T follicular helper cell (primary cell): ENCODE results near the gene HSPA2.

Source experiments
- DNase-seq: peaks from one replicate; pipeline ENCODE4 v3.0.0-alpha.2; 2020; ENCODE audit warnings: low read depth
- total RNA-seq, 2 experiments: gene quantifications; one replicate each; lab custom pipeline; 2026; lab: John Stamatoyannopoulos, UW

Gene HSPA2
- 2.6 to 5.1 reads per million in 2 experiments for total RNA-seq

DNA sequence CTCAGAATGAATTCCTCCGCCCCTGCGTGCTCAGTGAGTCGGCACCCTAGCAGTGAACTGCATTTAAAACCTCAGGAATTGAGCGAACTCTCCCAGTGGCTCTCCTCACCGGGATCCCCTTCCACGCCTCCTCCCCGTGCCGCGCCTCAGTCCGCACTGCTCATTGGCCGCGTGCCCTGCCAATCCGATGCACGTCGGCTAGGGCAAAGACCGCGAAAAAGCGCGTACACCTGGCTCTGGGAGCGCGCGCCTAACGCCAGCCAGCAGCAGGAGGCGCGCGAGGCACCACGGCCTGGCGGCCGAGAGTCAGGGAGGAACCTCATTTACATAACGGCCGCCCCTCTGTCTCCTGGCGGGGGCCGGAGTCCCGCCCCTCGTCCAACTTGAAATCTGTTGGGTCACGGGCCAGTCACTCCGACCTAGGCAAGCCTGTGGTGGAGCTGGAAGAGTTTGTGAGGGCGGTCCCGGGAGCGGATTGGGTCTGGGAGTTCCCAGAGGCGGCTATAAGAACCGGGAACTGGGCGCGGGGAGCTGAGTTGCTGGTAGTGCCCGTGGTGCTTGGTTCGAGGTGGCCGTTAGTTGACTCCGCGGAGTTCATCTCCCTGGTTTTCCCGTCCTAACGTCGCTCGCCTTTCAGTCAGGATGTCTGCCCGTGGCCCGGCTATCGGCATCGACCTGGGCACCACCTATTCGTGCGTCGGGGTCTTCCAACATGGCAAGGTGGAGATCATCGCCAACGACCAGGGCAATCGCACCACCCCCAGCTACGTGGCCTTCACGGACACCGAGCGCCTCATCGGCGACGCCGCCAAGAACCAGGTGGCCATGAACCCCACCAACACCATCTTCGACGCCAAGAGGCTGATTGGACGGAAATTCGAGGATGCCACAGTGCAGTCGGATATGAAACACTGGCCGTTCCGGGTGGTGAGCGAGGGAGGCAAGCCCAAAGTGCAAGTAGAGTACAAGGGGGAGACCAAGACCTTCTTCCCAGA is at the start of gene HSPA2:
Gene HSPA2, plus strand, starts transcription at position 534 of the 995 bp plus-strand sequence. Its CDS starts 109 bp downstream, at position 643.
- peak; percentile 90 for DNase-seq

- no peak for DNase-seq
These were observed 48.9 kb upstream of the HSPA2 start for GRCh38 chr14:64491637-64492036.

DNA sequence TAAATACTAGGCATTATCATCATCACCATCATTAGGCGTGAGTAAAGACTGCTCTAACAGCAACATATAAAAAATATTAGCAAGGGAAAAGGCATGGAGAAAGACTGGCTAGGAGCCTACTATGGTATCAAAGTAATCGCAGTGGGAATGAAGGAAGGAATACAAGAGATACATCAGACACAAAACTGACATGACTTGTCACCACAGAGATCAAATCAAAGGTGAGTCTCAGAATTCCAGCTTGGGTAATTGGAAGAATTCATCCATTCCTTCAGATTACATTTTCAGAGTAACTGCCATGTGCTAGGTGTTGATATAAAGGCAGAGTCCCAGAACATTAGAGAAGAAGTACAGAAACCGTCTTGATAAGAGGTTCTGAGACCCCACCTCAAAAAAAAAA is 47.1 kb upstream of the HSPA2 start:
- no peak for DNase-seq

GRCh38 chr14:64495252-64495651 is 45.3 kb upstream of the HSPA2 start:
- DNase-seq: no peak

DNA sequence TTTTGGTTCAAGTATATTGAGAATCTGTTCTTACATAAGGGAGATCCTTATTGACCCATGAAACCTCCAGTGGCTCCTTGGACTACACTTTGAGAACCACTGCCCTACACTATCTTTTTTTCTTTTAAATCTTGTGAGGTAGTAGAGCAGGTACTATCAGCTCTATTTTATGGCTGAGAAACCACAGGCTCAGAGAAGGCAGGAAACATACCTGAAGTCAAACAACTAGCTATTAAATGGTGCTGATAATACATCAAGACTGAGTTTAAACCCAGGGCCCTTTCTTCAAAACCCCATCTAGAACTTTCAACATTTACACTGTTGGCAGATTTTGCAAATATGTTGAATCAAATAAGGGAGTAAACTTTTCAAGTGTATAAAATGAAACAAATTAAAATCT is 43.8 kb upstream of the HSPA2 start:
- no peak for DNase-seq

DNA sequence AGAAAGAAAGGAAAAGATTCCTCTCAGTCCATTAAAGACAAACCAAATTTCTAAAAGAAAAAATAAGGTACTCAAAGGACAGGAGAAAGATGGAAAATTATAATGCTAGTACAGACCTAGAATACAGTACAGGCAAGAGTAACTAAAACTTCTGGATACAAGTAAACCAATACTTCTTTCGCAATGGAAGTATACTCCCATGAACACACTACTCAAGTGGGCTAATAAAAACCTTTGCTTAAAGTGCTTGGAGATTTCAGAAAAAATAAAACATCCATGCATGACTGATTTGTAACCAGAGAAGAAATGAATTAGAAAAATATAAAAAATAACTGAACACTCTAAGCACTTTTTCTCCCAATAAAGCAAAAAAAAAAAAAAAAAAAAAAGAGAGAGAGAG is 40.5 kb upstream of the HSPA2 start:
- no peak for DNase-seq

DNA sequence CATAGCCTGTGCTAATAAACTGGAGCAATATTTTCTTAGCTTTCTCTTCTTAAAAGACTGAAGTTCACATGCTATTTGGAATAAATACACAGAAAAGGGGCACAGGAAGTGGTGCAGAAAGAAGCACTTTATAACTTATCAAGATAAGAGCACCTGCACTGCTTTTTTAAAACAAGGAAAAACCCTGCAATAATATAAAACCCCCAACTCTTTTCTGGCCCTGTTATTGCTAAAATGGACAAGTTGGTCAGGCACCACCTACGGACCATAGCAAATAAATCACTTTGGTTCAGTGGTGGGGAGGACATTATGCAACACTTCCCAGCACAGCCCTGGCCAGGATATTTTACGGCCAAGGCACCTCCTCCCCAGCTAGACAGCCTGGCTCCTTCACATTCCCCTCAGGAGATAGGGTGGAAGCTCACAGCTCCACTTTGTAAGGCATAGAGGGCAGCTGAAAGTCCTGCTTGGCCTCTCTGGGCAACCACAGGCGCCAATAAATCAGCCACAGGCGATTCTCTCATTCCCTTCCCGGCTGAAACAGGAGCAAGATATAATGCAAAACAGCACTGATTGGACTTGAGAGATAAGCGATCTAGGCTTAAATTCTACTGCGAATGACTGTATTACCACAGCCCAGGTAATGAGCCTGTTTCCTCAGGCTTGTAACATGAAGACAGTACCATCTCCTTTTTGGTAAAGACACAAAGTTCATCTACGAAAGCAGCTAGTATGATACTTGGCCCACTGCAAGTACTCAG is 39.0 kb upstream of the HSPA2 start:
- DNase-seq: no peak

GRCh38 chr14:64502456-64502855 is 38.1 kb upstream of the HSPA2 start:
- no peak for DNase-seq

DNA sequence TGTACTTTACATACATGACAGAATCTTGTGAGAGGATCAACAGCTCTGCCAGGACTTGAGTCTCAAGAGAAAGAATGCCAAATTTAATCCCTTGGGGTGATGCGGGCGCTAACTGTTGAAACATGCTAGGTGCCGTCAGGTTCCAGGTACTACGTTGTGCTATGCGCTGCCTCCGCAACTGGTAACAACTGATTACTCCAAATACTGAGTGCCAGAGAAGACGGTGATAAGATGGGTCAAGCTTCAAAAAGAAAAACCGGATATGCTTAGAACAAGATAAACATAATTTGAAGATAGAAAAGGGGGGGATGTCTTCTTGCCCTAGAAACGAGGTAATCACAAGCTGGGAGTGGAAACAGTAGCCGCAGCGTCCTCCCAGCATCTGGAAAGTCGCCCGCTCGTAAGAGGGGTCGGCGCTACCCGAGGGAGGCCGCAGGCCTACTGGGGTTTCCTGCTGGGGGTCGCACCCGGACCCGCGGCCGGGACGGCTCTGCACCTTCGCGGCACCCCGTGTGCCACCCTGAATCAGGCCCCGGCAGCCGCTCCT is 37.6 kb upstream of the HSPA2 start:
- no peak for DNase-seq

- DNase-seq: peak; percentile 99
These were observed 36.9 kb upstream of the HSPA2 start, which contains the start of gene ZBTB25 for GRCh38 chr14:64503434-64504309. ZBTB25 (minus strand) TSS chr14:64503838; CDS start chr14:64490533, 13,305 bp downstream.

DNA sequence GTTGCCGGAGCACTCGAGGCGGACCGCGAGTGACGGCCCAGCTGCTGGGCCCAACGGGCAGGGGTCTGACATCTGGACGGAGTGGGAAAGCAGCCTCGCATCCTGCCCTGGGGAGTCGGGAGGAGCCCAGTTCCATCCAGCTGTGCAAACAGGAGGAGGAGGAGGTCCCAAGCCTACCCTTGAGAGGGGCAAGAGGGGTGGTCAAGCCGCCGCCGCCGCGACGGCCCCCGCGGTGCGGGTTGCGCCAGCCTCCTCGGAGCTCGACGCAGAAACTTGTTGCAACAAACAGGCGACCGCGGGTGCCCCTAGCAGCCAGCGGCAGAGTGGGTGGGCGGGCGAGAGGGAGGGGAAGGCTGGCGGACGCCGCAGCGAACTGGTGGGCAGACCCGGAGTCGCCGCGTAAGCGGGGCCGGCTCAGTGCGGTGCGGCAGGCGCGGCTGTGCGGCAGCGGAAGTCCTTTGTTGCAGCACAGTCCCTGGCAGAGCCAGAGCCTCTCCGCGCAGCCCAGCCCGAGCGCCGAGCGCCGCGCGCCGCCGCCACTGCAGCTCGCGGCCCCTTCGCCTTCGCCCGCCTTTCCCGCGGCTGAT is 36.1 kb upstream of the HSPA2 start, which contains the start of gene ZBTB1:
Gene ZBTB1, plus strand, starts transcription at position 461 of the 587 bp plus-strand sequence. CDS start 16,735 bp downstream, outside the sequence.
- peak; percentile 77 for DNase-seq

GRCh38 chr14:64504897-64505794 is 35.4 kb upstream of the HSPA2 start:
- peak; percentile 82 for DNase-seq

DNA sequence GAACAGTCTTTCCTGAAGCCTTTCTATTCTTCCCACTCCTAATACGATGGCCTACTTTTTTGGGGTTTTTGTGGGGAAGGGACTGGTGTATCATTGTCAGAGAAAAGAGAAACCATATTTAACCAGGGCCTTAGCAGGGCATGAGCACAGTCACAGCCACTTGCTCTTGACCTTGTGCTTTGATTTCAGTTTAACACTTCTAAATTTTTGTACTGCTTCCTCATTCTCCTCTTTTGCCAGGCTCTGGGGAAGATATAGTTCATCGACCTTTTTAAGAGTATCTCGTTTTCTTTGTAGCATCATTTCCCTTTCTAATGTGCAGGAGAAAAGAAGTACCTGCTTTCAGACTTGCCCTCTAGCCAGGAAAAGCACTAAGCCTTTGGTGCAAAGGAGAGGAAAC is 33.8 kb upstream of the HSPA2 start:
- no peak for DNase-seq

DNA sequence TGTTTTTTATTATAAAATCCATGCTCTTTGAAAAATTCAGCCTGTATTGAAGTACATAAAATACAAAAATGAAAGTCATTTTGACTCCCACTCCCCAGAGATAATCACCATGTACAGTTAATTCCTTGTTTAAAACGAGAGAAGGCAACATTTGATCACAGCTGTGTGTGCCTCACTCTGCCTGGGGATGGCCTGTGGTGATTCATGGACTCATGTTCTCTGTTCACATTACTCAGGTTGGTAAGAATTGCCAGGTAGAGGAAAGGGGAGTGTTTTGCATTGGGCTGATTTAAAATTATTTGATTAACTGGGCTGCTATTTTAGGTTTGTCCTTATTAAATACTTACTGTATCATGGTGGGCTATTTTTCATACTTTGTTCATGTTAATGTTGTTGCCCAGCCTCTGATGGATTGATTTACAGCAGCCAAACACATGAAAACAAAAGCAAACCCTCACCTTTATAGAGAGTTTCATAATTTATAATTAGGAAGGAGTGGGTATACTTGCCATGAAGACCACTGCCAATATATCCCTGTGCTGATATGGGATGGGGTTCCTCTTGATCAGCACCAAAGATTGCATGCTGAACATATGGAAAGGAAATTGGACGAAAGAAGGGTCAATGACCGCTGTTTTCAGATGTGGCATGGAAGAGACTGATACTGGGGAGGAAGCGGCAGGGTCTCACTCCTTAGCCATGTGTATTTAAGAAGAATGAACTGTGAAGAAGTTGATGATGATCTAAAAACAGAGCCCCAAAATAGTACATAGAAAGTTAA is 33.0 kb upstream of the HSPA2 start:
- no peak for DNase-seq

DNA sequence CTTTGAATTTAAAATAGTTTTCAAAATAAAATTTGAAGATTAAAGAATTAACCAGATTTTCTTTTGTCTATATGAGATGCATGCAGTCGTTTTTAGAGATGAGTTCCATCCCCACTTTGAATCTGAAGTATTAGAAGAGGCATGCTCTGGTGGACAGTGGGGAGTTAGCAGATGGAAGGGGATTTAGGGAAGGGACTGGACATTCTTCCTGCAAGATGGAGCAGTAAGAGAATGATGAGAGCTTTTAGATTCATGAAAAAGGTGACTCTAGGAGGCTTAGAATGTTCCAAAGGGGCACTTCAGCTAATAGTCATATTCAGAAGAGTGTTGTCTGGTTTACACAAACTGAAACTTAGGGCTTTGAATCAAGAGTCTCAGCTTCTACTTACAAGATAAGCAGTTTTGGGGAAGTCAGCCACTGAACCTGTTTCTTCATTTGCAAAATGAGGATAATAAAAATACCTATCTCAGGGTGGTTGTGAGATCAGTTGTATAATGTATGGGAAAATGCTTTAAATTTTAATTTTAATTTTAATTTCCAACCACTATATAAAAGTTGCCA is 32.2 kb upstream of the HSPA2 start:
- no peak for DNase-seq

DNA sequence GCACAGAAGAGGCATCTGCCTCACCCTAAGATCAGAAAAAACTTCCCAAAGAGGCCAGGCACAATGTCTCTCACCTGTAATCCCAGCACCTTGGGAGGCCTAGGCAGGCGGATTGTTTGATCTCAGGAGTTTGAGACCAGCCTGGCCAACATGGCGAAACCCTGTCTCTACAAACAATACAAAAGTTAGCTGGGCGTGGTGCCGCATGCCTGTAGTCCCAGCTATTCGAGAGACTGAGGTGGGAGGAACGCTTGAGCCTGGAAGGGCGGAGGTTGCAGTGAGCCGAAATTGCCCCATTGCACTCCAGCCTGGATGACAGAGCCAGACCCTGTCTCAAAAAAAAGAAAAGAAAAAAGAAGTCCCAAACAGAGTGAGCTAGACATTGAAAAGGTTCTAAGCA is 31.5 kb upstream of the HSPA2 start:
- DNase-seq: no peak

DNA sequence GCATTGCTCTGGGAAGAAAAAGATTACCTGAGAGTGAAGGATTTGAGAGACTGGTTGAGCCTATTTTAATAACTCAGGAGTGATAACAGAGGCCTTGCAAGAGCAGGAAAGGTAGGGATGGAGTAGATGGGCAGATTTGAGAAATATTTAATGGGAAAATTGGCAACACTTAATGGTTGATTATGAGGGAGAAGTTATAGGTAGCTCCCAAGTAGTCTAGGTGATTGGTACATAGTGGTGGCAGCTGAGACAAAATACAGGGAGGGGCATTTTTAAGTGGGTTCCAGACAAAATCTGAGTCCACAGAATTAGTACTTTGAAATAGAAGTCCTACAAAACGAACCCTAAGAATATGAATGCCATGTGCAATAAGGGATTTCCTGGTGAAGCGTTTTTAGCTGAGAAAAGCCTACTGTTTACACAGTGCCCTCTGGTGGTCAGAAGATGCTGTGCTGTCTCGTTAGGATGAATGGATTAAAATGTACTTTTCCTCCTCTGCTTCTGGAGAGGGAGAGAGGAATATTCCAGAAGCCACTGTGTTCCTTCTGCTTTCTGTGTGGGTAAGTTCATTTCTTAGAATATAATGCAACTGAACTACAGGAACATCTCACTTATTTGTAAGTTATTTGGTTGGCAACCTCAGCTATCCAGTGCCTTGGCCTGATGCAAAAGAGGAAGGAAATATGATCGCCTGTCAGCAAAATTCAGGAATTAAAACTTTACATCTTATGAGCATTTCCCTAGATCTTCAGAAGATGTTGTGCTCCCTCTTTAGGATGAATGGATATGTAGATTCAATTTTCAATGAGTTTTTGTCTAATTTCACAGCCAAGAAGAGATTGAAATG is 29.5 kb upstream of the HSPA2 start:
- peak; percentile 50 for DNase-seq

DNA sequence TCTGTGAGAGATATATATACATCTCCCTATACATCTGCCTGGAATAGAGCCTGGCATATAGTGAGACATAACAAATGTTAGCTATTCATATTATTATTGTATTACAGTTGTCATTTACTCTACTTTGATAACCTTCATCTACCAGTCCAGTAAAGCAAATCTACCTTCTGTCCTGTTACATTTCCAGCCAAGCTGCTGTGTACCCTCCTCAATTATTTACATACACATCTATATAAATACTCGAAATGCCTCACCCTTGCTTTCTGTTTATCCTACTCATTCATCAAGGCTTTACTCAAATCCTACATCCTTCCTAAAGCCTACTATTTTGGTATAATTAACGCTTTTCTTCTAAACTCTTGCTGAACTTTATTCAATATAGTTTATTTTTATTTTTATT is 27.3 kb upstream of the HSPA2 start:
- no peak for DNase-seq
